DMS79 treated with DMSO at 0.1 percent for 48 hours (cell line): ENCODE measurements around the gene ZNF598.
"Not testable (repeated sequence)": the region's sequence is repeated elsewhere in the genome, so short reads cannot be mapped to it uniquely, and the experiment has no call there.

ENCODE experiments used
- DNase-seq: peaks from one replicate; lab custom pipeline; 2025; lab: John Stamatoyannopoulos, UW

The ZNF598 gene

DNA sequence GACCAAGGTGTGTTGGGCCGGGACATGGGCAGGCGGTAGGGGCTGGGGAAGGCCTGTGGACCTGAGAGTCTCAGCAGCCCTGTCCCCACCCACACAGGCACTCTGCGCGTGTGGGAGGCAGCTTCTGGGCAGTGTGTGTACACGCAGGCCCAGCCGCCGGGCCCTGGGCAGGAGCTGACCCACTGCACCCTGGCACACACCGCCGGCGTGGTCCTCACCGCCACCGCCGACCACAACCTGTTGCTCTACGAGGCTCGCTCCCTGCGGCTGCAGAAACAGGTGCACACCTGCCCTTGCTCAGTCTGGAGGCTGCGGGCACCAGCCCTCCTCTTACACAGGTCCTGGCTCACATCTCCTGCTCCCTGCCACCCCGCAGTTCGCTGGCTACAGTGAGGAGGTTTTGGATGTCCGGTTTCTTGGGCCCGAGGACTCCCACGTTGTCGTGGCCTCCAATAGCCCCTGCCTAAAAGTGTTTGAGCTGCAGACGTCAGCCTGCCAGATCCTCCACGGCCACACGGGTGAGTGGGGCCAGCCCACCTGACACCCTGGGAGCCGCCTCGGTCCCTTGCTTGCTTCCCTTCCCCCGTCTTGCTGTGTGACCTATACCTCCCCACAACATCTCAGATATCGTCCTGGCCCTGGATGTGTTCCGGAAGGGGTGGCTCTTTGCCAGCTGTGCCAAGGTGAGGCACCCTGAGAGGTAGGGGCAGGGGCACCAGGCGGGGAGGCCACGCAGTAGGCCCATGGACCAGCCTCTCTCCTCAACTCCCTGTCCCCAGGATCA lies 34.0 kb downstream of the ZNF598 start:
- DNase-seq: no peak

DNA sequence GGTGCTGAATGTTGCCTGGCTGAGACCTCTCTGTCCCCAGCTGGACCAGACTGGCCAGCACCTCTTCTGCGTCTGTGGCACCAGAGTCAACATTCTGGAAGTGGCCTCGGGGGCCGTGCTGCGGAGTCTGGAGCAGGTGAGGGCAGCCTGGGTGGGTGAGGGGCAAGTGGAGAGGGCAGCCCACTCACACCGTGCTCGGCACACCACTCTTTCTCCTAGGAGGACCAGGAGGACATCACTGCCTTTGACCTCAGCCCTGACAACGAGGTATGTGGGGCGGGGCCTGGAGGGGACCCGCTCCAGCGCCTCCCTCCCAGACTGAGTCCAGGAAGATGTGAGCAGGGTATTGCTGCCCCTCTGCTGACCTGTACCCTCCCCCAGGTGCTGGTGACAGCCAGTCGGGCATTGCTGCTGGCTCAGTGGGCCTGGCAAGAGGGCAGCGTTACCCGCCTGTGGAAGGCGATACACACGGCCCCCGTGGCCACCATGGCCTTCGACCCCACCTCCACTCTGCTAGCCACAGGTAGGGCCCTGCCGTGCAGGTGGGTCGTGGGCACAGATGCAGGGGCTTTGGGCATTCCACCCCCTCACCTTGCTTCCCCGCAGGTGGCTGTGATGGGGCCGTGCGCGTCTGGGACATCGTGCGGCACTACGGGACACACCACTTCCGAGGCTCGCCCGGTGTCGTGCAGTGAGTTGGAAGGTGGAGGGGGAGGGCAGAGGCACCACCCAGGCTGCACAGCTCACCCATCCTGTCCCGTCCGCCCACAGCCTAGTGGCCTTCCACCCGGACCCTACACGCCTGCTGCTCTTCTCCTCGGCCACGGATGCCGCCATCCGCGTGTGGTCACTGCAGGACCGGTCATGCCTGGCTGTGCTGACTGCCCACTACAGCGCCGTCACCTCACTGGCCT lies 35.2 kb downstream of the ZNF598 start:
- no peak for DNase-seq

DNA sequence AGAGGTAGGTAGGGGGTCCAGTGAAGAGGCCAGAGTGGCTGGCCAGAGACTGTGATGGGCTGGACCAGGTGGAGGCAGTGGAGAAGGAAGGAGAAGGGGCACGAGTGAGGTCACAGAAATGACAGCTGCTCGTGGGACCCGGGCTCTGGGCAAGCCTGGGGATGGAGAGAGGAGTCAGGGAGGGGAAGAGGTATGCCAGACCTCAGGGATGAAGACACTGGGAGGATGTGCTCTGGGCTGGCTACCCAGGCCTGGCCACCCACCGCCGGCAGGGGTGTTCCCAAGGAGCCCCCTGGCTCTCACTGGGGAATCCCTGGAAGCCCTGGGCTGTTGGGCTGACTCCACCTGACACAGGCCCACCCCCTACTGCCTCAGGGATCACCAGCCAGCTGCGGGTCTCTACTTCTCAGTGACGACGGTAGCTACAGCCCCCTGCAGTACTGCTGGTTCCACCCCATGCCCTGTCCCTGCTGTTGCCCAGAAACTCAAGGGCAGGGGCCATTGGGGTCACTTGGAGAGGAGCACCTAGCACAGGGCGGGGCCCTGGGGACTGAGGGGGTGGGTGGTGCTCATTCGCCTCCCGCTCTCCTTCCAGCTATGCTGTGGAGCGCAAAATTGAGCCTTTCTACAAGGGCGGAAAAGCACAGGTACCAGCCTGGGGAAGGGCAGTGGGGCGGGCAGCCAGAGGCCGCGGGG lies 36.0 kb downstream of the ZNF598 start:
- no peak for DNase-seq

DNA sequence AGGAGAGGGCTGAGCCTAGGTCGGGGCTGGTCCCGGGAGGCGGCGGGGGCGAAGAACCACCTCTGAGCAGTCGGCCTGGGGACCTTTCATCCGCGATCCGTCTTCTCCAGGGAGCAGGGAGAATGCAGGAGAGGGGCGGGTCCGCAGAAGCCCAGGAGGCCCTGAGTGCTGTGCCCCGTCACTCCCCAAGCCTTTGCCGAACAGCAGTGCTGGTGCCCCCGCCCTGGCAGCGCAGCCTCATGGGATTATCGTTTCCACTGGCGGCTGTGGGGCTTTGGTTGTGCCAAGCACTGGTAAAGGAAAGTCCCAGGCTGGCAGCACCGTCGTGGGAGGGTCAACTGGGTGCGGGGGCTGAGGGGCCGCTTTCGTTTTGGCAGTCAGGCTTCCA lies 37.1 kb downstream of the ZNF598 start:
- DNase-seq: no peak

DNA sequence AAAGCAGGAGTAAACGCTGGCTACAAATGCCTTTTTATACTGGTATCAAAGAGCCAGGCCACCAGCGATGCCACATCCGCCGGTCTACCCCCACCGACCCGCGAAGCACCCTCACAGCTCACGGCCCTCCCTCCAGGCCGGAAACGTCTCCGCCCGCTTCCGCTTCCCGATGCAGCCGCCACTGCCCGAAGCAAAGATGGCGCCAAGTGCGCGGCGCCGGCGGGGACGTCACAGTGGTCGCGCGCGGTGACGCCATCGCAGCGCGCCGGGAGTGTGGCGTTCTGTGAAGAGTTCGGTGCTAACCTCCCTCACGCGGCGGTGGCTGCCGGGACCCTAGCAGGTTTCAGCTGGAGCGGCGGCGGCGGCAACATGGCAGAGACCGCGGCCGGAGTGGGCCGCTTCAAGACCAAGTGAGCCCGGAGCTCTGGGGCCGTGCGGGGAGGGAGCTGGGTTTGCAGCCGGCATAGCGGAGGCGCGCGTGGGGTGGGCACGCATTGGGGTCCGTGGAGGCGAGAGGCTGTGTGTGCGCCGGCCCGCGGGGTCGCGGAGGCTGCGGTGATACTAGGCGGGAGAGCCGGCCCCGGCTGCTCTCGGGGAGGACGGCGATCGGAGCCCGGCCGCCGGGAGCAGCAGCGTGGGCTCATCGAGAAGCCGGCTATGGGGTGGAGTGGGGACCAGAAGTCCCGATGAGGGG lies 37.7 kb downstream of the ZNF598 start, which contains the start of gene TBL3:
Gene TBL3, plus strand, starts transcription at position 258 of the 694 bp plus-strand sequence. Its CDS starts 112 bp downstream, at position 370.
- peak; percentile 84 for DNase-seq

DNA sequence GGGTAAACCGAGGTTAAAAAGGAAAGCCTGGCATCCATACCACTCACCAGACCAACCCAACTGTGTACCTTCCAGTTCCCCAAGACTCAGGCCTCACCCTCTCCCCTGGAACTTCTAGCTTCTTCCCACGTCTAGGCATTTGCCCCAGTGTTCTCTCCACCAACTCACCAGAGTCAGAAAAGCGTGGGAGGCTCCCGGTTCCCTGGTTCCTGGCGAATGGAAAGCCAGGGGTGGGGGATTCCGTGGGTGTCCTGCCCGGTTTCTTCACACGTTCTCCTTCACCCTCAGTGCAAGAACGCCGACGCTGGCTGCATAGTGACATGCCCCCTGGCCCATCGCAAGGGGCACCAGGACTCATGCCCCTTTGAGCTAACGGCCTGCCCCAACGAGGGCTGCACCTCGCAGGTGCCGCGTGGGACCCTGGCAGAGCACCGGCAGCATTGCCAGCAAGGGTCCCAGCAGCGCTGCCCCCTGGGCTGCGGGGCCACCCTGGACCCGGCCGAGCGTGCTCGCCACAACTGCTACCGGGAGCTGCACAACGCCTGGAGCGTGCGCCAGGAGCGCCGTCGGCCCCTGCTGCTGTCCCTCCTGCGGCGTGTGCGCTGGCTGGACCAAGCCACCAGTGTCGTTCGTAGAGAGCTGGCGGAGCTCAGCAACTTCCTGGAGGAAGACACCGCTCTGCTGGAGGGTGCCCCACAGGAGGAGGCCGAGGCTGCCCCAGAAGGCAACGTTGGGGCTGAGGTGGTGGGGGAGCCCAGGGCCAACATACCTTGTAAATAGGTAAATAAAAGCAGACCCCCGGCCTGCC lies 41.3 kb downstream of the ZNF598 start:
- DNase-seq: no peak

DNA sequence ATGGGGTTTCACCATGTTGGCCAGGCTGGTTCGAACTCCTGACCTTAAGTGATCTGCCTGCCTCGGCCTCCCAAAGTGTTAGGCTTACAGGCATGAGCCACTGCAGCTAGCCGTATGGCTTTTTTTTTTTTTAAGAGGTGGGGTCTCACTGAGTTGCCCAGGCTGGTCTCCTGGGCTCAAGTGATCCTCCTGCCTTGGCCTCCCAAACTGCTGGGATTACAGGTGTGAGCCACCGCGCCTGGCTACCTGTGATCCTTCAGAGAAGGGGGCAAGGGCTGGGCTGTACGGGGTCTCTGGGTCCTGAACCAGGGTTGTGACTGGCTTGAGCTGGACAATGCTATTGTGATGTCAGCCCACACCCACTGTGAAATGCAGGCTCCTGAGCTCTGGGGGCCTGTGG lies 43.2 kb downstream of the ZNF598 start, which contains the start of gene RNF151:
Gene RNF151, plus strand, starts transcription at position 397 of the 400 bp plus-strand sequence. CDS start 26 bp downstream, outside the sequence.
- DNase-seq: no peak

DNA sequence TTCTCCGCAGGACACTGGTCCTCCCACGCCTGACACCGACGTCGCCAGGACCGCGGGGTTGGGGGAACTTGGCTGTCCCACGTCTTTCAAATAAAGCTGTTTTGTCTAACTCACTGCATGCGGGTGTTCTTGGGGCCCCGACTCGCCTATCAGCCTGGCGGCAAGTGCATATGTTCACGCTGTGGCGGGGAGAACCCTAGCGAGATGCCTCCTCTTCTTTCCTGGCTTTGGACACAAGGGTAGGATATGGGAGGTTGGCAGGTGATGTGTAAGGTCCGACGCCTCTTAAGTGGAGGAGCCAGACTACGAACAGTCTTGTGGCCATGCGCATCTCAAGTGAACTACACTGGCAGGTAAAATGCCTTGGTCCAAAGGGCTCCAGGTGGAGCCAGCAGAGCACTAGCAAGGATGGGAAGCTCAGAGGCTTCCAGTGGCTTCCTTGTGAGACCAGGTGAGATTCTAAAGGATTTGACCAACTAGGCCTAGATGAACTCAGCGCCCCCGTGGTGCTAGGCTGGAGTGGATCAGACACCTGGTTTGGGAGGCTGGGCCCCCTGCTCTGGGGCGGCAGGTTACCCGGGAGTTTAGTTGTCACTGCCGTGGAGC lies 44.1 kb downstream of the ZNF598 start:
- peak; percentile 10 for DNase-seq

DNA sequence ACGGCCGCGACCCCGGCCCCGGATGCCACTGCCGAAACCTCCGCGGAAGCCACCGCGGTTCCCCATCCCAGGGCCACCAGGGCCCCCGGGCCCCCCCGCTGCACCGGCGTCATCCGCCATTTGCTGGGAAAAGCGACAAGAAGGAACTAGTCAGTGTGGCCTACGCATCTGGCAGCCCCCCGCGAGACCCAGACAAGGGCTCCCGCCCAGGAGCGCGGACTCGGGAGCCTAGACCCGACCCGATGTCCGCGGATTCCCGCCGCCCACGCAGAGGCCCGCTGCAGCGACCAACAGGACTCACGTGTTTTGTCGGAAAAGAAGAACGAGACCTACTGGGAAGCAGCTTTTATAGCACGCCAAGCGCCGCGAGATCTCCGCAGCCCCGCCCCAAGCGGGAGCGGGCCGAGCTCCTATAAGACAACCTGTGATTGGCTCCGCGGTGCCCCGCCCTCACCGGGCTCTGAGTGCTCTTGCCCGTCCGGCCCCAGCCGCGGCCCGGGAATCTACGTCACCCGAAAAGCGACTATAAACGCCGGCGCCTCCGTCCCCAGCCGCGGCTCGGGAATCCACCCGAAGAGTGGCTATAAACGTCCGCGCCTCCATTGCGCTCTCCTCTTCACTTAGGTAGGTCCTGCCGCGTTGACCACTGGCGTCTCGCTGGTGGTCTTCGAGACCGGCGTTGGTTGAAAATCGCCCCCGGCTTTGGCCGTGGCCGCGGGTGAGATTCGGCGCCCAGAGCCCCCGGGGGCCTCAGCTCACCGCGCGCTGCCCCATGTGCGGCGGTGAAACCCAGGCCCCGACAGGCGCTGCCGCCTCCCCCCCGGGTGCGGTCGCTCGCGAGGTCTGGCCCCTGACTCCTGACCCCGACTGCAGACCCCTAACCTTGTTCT lies 44.9 kb downstream of the ZNF598 start, which contains the start of gene RPS2:
Gene RPS2, minus strand, starts transcription at position 321 of the 890 bp plus-strand sequence. Its CDS starts 201 bp downstream, at position 120.
- peak; percentile 91 for DNase-seq

DNA sequence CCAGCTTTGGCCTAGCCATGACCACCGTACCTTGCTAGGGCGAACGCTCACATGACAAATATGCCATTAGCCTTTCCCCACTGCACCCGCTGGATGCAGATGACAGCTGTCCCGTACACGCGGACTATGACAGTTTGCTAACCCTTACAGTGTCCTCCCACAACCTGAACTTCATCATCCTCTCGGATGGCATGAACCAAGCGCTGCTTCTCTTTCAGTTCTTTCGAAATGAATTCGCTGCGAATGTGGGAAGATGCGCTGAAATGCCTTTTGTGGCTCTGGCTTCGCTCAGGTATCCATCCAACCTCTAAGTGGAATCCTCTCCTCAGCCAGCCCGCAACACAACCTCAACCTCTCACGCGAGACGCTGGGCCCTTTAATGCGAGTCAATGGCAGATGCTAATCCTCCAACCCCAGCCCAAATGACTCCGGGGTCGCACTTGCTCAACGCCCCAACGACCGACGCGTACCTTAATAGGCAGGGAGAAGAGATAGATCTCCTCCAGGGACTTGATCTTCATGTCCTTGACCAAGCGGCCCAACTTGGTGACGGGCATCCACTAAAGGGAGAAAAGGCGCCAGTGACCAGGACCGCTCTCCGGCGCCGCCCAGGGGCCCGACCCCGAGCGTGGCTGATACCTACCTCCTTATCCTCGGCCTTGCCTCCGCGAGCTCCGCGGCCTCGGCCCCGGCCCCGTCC lies 45.7 kb downstream of the ZNF598 start:
- DNase-seq: no peak

DNA sequence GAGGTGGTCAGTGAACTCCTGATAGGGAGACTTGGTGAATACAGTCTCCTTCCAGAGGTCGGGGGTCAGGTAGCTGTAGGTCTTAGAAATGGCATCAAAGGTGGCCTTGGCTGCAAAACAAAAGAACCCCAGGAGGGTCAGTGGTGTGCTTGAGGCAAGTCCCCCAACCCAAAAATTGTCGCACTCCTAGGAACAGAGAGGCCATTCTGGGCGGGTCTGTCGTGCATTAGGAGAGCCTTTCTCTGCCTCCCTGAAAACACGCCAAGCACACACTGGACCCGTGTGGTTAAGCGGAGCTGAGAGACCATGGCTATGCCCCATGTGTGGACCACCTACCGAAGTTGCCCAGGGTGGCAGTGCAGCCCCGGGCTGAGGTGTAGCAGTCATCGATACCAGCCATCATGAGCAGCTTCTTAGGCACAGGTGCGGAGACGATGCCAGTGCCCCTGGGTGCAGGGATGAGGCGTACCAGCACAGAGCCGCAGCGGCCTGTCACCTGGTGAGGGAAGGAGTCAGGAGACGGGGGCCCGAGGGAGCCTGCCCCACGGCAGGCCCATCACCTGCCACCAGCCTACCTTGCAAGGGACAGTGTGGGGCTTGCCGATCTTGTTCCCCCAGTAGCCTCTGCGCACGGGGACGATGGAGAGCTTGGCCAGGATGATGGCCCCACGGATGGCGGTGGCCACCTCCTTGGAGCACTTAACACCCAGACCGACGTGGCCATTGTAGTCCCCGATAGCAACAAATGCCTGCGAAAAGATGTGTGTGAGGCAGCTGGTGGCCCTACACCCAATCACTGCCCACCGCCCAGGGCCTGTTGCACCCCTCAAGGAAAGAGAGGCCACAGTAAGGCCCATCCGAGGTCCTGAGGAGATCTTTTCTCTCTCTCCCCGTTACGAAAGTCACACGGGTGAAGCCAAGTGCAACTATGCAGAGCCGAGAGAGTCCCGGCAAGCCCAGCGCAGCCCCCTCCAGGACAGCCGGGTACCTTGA lies 47.2 kb downstream of the ZNF598 start:
- not testable (repeated sequence) for DNase-seq

DNA sequence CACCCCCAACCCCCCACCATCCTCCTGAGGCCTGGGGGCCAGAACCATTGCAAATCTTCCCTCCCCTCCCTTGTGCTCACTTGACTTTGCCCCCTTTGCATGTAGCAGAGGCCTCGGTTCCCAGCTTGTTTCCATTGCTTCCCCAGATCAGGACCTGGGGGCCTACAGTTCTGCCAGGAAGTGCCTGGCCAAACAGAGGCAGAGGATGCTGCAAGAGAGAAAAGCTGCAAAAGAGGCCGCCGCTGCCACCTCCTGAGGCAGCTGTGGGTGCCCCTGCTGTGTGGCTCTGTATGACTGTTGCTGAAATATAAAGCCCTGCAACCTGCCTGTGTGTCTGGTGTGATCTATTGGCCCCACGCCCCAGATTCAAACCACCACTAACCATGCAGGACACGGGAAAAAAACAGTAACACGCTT lies 48.0 kb downstream of the ZNF598 start:
- DNase-seq: no peak

DNA sequence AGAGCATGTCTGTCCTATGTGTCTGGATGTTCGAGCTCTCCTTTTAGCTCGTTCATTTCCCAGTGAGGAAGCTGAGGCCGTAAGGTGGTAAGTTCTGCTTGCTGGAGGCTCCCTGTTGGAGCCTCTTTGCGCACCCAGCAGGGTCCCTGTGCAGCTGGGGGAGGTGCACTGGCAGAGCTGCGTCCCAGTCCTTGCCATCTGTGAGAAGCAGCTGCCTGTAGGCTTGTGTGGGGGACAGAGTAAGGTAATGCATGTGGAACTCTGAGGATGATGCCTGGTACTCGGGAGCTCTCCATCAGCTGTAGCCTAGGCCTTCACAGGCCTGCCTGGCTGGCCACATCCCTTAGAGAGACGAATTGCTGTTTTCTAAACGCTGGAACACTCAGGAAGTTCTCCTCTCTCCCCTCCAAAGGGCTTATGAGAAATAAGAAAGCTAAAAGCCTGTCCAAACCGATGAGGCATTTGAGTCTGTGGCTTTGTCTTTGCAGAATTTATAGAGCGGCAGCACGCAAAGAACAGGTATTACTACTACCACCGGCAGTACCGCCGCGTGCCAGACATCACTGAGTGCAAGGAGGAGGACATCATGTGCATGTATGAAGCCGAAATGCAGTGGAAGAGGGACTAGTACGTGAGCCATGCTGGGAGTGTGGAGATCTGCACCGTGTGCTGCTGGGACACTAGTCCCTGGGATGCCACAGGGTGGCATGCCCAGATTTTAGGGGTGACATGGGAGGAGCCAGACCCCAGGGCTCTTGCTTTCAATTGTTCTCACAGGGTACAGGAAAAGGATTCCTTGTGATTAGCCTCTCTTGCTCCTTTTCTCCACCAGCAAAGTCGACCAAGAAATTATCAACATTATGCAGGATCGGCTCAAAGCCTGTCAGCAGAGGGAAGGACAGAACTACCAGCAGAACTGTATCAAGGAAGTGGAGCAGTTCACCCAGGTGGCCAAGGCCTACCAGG lies 48.7 kb downstream of the ZNF598 start:
- no peak for DNase-seq

DNA sequence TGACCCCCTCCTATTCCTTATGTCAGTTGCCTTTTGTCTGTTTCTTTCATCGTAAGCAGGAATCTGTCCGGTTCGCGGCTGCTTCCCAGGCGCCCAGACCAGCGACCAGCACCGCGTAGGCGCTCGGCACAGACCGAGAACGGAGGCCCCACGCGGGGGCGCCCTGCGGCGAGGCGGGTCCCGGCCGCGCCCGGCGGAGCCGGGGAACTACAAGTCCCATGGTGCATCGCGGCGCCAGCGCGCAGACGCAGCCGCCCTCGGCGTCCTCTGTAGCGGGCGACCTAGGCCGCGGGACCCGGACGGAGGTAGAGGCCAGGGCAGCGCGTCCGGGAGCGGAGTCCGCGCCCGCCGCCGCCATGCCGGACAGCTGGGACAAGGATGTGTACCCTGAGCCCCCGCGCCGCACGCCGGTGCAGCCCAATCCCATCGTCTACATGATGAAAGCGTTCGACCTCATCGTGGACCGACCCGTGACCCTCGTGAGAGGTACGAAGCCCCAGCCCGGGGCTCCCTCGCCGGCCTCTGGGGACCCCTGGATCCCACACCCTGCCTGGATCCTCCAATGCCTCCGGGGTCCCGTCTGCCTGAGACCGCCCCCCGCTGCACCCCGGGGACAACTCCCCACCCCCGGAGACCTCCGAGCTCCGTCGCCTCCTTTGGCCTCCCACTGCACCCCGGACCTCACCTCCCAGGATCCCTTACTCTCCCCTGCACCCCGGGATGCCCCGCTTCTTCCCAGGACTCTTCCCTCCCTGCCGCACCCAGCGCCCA lies 50.2 kb downstream of the ZNF598 start, which contains the start of gene NDUFB10:
Gene NDUFB10, plus strand, starts transcription at position 270 of the 771 bp plus-strand sequence. Its CDS starts 87 bp downstream, at position 357.
- DNase-seq: peak; percentile 48

DNA sequence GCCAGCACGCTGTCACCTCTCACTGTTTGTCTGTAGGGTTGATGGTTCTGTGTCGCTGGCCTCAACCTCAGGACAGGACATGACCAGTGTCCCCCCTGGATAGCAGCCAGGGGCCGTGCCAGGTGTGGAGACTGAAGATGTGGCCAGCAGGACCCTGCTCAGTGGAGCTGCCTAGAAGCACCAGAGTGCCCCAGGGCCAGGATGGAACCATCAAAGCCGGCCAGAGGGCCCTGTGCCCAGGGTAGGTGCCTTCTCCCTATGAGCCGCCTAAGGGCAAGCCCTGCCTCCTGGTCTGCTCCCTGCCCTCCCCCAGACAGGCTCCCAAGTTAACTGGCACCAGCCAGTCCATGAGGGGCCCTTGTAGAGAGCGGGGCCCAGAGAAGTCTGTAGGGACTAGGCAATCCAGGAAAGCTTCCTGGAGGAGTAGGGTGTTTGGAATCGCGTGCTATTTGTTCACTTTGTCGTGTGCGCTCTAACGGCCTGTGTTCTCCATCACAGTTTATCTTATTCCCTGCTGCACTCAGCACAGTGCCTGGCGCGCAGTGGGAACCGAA lies 50.8 kb downstream of the ZNF598 start:
- no peak for DNase-seq
